A549 (cell line): Measurements from ENCODE around the gene P2RX5. TPM values are rescaled to one million over a fixed set of nuclear protein-coding genes. Genes with fewer than 3 reads are reported as not detected.

Experiments
- ATAC-seq, 2 experiments: fragments of 200-7000 bp in 1 of 2; fragments of >200 bp in 1 of 2; cut with Nextera tagmentation in 1 of 2; cut with Tn5 transposase in 1 of 2; 3 replicates each; pipeline versions ENCODE4 v1.8.0 to v1.9.1; 2018 to 2020; ENCODE audit warnings: mild to moderate bottlenecking in 1 of 2, moderate library complexity in 1 of 2
- CTCF ChIA-PET: fragments of 300-600 bp; sonication (Branson Sonifier 250); formaldehyde crosslinking; extraction: SDS; loops from one replicate; lab custom pipeline; 2021; ENCODE audit warnings: antibody characterized with exemption, inconsistent platforms; lab: Yijun Ruan, JAX
- POLR2A ChIA-PET: fragments of 350-600 bp; formaldehyde crosslinking; extraction: SDS; loops from one replicate; lab custom pipeline; 2021; ENCODE audit warnings: antibody characterized with exemption, inconsistent platforms; lab: Yijun Ruan, JAX
- DNase-seq, 2 experiments: peaks; one replicate each; pipeline versions ENCODE4 v3.0.0 to v3.0.0-alpha.2; 2011 to 2016; ENCODE audit warnings: low read depth in 1 of 2, low spot score in 1 of 2
- FAIRE-seq: peaks from 2 replicates; lab custom pipeline; 2011; peaks lifted over from hg19 to GRCh38; lab: Jason Lieb, UNC
- H3K27ac ChIP-seq, 2 experiments: fragments of >200 bp; sonication (Bioruptor Twin); formaldehyde crosslinking; 3 replicates each; pipeline ENCODE4 v1.5.1; 2016 to 2017
- H3K4me1 ChIP-seq: fragments of >200 bp; sonication (Bioruptor Twin); formaldehyde crosslinking; 3 replicates; pipeline ENCODE4 v1.6.1; 2016
- H3K4me2 ChIP-seq: fragments of >200 bp; sonication (Bioruptor Twin); formaldehyde crosslinking; 3 replicates; pipeline ENCODE4 v1.6.1; 2016
- H3K4me3 ChIP-seq: fragments of >200 bp; sonication (Bioruptor Twin); formaldehyde crosslinking; 3 replicates; pipeline ENCODE4 v1.5.1; 2016
- H3K9me3 ChIP-seq: fragments of >200 bp; sonication (Bioruptor Twin); formaldehyde crosslinking; 3 replicates; pipeline ENCODE4 v1.6.1; 2016
- BHLHE40 ChIP-seq: IDR thresholded peaks from 2 replicates; pipeline ENCODE4 v1.6.1; 2012; ENCODE audit warnings: low read depth, low read length, inconsistent platforms
- CBX2 ChIP-seq: fragments of 200-600 bp; sonication (generic); IDR thresholded peaks from 2 replicates; pipeline ENCODE4 v1.6.1; 2016; ENCODE audit warnings: low read depth, mild to moderate bottlenecking, borderline replicate concordance
- CTCF ChIP-seq: fragments of >200 bp; sonication (Bioruptor Twin); formaldehyde crosslinking; IDR thresholded peaks from 3 replicates; pipeline ENCODE4 v1.5.1; 2016
- EHMT2 ChIP-seq: fragments of 200-600 bp; sonication (generic); IDR thresholded peaks from 2 replicates; pipeline ENCODE4 v1.6.1; 2016; ENCODE audit warnings: antibody characterized with exemption, low read depth, mild to moderate bottlenecking, moderate library complexity
- EP300 ChIP-seq, 2 experiments: fragments of >200 bp; sonication (Bioruptor Twin); formaldehyde crosslinking; IDR thresholded peaks; 2 replicates in 1 of 2; 3 replicates in 1 of 2; pipeline ENCODE4 v1.6.1; 2016 to 2017
- ESRRA ChIP-seq: fragments of 150-350 bp; IDR thresholded peaks from 2 replicates; pipeline ENCODE4 v1.6.1; 2014; ENCODE audit warnings: mild to moderate bottlenecking, low read length, borderline replicate concordance
- FOSL2 ChIP-seq, 2 experiments: fragments of 450-650 bp in 1 of 2; fragments of >200 bp in 1 of 2; sonication (Bioruptor Twin) in 1 of 2; formaldehyde crosslinking; IDR thresholded peaks; 2 replicates each; pipeline versions ENCODE4 v1.5.0 to v1.6.1; 2016 to 2020; ENCODE audit warnings: mild to moderate bottlenecking in 1 of 2, moderate library complexity in 1 of 2
- HEYL ChIP-seq: fragments of 250-450 bp; sonication (Bioruptor Pico); IDR thresholded peaks from 2 replicates; pipeline ENCODE4 v1.8.0; 2021; ENCODE audit warnings: mild to moderate bottlenecking, moderate library complexity
- HOXB5 ChIP-seq: fragments of 250-450 bp; sonication (Bioruptor Pico); IDR thresholded peaks from 2 replicates; pipeline ENCODE4 v1.5.0; 2020; ENCODE audit warnings: mild to moderate bottlenecking, moderate library complexity
- KDM1A ChIP-seq: fragments of 200-600 bp; sonication (generic); IDR thresholded peaks from 2 replicates; pipeline ENCODE4 v1.6.1; 2016; ENCODE audit warnings: low read depth, mild to moderate bottlenecking
- KDM5A ChIP-seq: fragments of 200-600 bp; sonication (generic); IDR thresholded peaks from 2 replicates; pipeline ENCODE4 v1.6.1; 2016; ENCODE audit warnings: antibody characterized with exemption, mild to moderate bottlenecking
- MAFK ChIP-seq: fragments of 450-650 bp; IDR thresholded peaks from 2 replicates; pipeline ENCODE4 v1.6.1; 2014; ENCODE audit not compliant: partially characterized antibody
- MAZ ChIP-seq: fragments of 150-350 bp; IDR thresholded peaks from 2 replicates; pipeline ENCODE4 v1.6.1; 2014; ENCODE audit warnings: antibody characterized with exemption, low read depth, low read length, borderline replicate concordance
- MYC ChIP-seq: IDR thresholded peaks from 2 replicates; pipeline ENCODE4 v1.6.1; 2012; ENCODE audit warnings: mild to moderate bottlenecking, inconsistent platforms, low read length, improper control_type of control experiment, borderline replicate concordance
- NFE2L2 ChIP-seq: fragments of 150-350 bp; conservative IDR thresholded peaks from 2 replicates; pipeline ENCODE4 v1.6.1; 2014; ENCODE audit warnings: low read length
- NPAS2 ChIP-seq: fragments of 250-450 bp; sonication (Bioruptor Pico); IDR thresholded peaks from 2 replicates; pipeline ENCODE4 v1.8.0; 2022; ENCODE audit warnings: mild to moderate bottlenecking, moderate library complexity, borderline replicate concordance
- NR3C1 ChIP-seq: fragments of >200 bp; sonication (Bioruptor Twin); formaldehyde crosslinking; IDR thresholded peaks from 3 replicates; pipeline ENCODE4 v1.6.1; 2017
- RNF2 ChIP-seq: fragments of 200-600 bp; sonication (generic); IDR thresholded peaks from 2 replicates; pipeline ENCODE4 v1.6.1; 2016; ENCODE audit warnings: low read depth, mild to moderate bottlenecking, antibody characterized with exemption, moderate library complexity, borderline replicate concordance
- SMC3 ChIP-seq: fragments of >200 bp; sonication (Bioruptor Twin); formaldehyde crosslinking; IDR thresholded peaks from 3 replicates; pipeline ENCODE4 v1.6.1; 2018; ENCODE audit warnings: inconsistent platforms
- USF2 ChIP-seq: fragments of 450-650 bp; IDR thresholded peaks from 2 replicates; pipeline ENCODE4 v1.6.1; 2014; ENCODE audit warnings: antibody characterized with exemption
- ZC3H11A ChIP-seq: fragments of 450-650 bp; IDR thresholded peaks from 2 replicates; pipeline ENCODE4 v1.6.1; 2014; ENCODE audit warnings: antibody characterized with exemption, mild to moderate bottlenecking
- WGBS: methylation state at CpG from one replicate; pipeline ENCODE4 v1.1.6; 2017; ENCODE audit errors: missing lambda C conversion rate; 5-methylcytosine and 5-hydroxymethylcytosine counted together
- polyA plus RNA-seq, 4 experiments: library from polyadenylated mRNA; depleted of rRNA in 3 of 4; stranded (reverse); fragments of >200 nt; fragmentation: RNase III in 1 of 4; extraction: RNeasy Plus Mini Kit Qiagen cat#74134 plus additional on column Dnase treatment in 1 of 4; gene quantifications; 2 replicates in 3 of 4; 3 replicates in 1 of 4; pipeline ENCODE4 v1.2.3, GENCODE V29; 2011 to 2017

P2RX5 gene
- polyA plus RNA-seq, 2 of the 4 experiments (the other 2 are of a cell fraction), result 7.8 to 10.6 TPM

- no peak for TF ChIP-seq USF2
- TF ChIP-seq NR3C1, result no peak
- TF ChIP-seq BHLHE40, result no peak
Measured at GRCh38 chr17:3679531-3680126, 16.3 kb downstream of the P2RX5 start (continued).

GRCh38 chr17:3678821-3679530 is 17.0 kb downstream of the P2RX5 start:
- no peaks in the 10 kb centered on the region for H3K4me1 ChIP-seq
- H3K9me3 ChIP-seq, result no peaks in the 10 kb centered on the region
- ChIA-PET CTCF (interaction anchor here (0.8 to 1.8 kb wide), 5 partner anchors 12 to 55 kb away, joined by 3 to 5 read pairs (median 4); no protein-coding TSS in a partner anchor), POLR2A (interaction anchor here (1.0 to 2.2 kb wide), 2 partner anchors 10 to 11 kb away, joined by 3 to 8 read pairs; no protein-coding TSS in a partner anchor)
- H3K27ac ChIP-seq, result no peak overlapping the region
- no peak overlapping the region for H3K4me2 ChIP-seq
- H3K4me3 ChIP-seq, result no peak overlapping the region
- TF ChIP-seq CBX2, result no peak
- TF ChIP-seq FOSL2 (IDR thresholded peaks at IDR 0.05), result no peak
- TF ChIP-seq FOSL2 (CRISPR knock-in tag; IDR thresholded peaks at IDR 0.05), result no peak
- TF ChIP-seq MAFK, result no peak
- no peak for TF ChIP-seq KDM1A
- no peak for TF ChIP-seq HEYL (CRISPR knock-in tag)
- no peak for TF ChIP-seq ESRRA
- TF ChIP-seq KDM5A, result no peak
- no peak for TF ChIP-seq NPAS2 (CRISPR knock-in tag)
- no peak for TF ChIP-seq RNF2
- TF ChIP-seq MAZ, result no peak
- no peak for TF ChIP-seq EP300 (IDR thresholded peaks at IDR 0.05)
- TF ChIP-seq USF2, result no peak
- no peak for TF ChIP-seq SMC3
- TF ChIP-seq CTCF, result no peak
- TF ChIP-seq HOXB5 (CRISPR knock-in tag), result no peak
- TF ChIP-seq ZC3H11A, result no peak
- no peak for TF ChIP-seq NFE2L2
- no peak for TF ChIP-seq EHMT2
- TF ChIP-seq BHLHE40, result no peak
- TF ChIP-seq MYC, result no peak
- no peak for FAIRE-seq
- no peak for DNase-seq
- 92% methylated on average over 27 of the region's 27 CpGs for WGBS
- peak in 1 of 2 experiments; percentile 5; a peak in 1 of 6 replicates for ATAC-seq
